ENCODE measurements around the gene SLMAP.

SLMAP gene

DNA sequence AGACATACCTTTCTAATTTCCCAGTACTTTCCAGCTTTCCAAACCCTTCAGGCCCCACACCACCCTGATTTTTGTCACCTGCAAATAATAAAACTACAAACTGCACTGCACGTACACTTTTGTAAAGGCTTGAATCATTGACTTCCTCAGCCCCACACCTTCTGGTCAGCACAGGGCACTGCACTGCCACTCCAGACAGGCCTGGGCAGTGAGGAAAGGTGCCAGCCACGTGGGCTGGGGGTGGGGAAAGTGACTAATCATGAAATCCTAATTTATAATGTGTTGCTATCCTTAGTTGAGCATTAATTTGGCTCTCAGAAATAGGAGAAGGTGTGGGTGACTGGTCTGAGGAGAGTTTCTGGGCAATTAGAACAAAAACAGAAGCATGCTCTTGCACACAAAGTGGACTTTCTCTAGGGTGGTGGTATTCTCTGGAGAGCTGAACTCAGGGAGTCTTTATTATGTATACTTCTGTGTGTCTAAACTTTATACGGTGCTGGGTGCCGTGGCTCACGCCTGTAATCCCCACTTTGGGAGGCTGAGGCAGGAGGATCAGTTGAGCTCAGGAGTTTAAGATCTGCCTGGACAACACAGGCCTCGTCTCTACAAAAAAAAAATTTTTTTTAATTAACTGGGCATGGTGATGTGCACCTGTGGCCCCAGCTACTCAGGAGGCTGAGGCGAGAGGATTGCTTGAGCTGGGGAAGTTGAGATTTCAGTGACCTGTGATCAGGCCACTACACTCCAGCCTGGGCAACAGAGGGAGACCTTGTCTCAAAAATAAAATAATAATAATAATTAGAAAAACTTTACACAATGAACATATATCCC lies 193.9 kb downstream of the SLMAP start:
- no peak overlapping the region for H3K27ac ChIP-seq (replicated peaks)
- H3K4me3 ChIP-seq (replicated peaks; ENCODE audit: insufficient read depth, low read length), result no peak overlapping the region

DNA sequence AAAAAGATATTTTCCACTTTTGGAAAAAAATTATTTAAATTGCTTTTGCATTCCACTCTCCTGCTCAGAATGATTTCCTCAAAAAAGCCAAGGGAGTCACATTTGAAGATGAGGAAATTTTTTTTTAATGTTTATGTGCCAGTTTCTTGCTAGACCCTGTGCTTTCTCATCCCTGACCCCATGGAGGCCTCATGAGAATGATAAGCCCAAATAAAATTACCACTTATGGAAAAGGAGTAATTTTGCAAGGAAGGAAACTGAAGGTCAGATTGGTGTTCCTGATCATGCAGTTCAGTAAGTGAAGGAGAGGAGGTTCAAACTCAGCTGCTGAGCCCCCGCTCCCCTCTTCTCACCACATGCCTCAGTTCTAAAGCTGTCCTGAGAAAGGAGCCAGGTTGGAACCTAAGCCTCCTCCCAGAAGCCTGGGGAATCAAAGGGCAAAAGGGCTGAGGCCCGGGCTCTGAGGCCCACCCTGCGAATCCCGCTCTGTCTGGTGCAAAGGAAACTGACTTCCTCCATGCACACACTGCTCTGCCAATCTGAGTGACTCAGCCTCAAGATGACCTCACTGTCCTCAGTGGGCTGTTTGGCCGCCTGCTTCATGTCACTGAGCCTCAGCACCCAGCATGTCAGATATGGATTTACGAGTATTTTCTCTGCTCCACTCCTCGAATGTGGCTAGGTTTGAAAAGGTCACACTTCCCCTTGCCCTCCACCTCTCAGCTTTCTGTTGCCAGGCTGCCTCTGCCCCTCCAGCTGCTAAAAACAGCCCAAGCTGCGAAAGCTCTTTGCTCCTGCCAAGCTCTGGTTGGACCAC lies 195.2 kb downstream of the SLMAP start:
- peak in 1 of 2 experiments; percentile 22 for DNase-seq (ENCODE audit: low read depth in 1 of 2, low spot score in 1 of 2)
- no peak overlapping the region for H3K4me3 ChIP-seq (replicated peaks; ENCODE audit: insufficient read depth, low read length)
- H3K27ac ChIP-seq (replicated peaks), result no peak overlapping the region
- TF ChIP-seq, protein P1, sequence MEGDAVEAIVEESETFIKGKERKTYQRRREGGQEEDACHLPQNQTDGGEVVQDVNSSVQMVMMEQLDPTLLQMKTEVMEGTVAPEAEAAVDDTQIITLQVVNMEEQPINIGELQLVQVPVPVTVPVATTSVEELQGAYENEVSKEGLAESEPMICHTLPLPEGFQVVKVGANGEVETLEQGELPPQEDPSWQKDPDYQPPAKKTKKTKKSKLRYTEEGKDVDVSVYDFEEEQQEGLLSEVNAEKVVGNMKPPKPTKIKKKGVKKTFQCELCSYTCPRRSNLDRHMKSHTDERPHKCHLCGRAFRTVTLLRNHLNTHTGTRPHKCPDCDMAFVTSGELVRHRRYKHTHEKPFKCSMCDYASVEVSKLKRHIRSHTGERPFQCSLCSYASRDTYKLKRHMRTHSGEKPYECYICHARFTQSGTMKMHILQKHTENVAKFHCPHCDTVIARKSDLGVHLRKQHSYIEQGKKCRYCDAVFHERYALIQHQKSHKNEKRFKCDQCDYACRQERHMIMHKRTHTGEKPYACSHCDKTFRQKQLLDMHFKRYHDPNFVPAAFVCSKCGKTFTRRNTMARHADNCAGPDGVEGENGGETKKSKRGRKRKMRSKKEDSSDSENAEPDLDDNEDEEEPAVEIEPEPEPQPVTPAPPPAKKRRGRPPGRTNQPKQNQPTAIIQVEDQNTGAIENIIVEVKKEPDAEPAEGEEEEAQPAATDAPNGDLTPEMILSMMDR (IDR thresholded peaks at IDR 0.05; ENCODE audit: insufficient read depth, low read length), result no peak
- TF ChIP-seq, protein P2, sequence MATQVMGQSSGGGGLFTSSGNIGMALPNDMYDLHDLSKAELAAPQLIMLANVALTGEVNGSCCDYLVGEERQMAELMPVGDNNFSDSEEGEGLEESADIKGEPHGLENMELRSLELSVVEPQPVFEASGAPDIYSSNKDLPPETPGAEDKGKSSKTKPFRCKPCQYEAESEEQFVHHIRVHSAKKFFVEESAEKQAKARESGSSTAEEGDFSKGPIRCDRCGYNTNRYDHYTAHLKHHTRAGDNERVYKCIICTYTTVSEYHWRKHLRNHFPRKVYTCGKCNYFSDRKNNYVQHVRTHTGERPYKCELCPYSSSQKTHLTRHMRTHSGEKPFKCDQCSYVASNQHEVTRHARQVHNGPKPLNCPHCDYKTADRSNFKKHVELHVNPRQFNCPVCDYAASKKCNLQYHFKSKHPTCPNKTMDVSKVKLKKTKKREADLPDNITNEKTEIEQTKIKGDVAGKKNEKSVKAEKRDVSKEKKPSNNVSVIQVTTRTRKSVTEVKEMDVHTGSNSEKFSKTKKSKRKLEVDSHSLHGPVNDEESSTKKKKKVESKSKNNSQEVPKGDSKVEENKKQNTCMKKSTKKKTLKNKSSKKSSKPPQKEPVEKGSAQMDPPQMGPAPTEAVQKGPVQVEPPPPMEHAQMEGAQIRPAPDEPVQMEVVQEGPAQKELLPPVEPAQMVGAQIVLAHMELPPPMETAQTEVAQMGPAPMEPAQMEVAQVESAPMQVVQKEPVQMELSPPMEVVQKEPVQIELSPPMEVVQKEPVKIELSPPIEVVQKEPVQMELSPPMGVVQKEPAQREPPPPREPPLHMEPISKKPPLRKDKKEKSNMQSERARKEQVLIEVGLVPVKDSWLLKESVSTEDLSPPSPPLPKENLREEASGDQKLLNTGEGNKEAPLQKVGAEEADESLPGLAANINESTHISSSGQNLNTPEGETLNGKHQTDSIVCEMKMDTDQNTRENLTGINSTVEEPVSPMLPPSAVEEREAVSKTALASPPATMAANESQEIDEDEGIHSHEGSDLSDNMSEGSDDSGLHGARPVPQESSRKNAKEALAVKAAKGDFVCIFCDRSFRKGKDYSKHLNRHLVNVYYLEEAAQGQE (IDR thresholded peaks at IDR 0.05; ENCODE audit: insufficient replicate concordance, low read depth), result no peak
- TF ChIP-seq SPI1 (IDR thresholded peaks at IDR 0.05; ENCODE audit: borderline replicate concordance, low read depth), result no peak
- TF ChIP-seq POLR2AphosphoS5 (IDR thresholded peaks at IDR 0.05; ENCODE audit: low read depth), result no peak
- no peak for TF ChIP-seq GABPA (IDR thresholded peaks at IDR 0.05; ENCODE audit: low read depth)
- H3K27me3 ChIP-seq (ENCODE audit: insufficient read depth, poor library complexity, severe bottlenecking), result no peaks in the 10 kb centered on the region

More for the DNA sequence above, 193.9 kb downstream of the SLMAP start:
- H3K27me3 ChIP-seq (ENCODE audit: insufficient read depth, poor library complexity, severe bottlenecking), result no peaks in the 10 kb centered on the region
- no peak for DNase-seq (ENCODE audit: low read depth in 1 of 2, low spot score in 1 of 2)
- TF ChIP-seq POLR2AphosphoS5 (IDR thresholded peaks at IDR 0.05; ENCODE audit: low read depth), result no peak
- no peak for TF ChIP-seq SPI1 (IDR thresholded peaks at IDR 0.05; ENCODE audit: borderline replicate concordance, low read depth)
- TF ChIP-seq, protein P2 (IDR thresholded peaks at IDR 0.05; ENCODE audit: insufficient replicate concordance, low read depth), result no peak
- TF ChIP-seq GABPA (IDR thresholded peaks at IDR 0.05; ENCODE audit: low read depth), result no peak
- TF ChIP-seq, protein P1 (IDR thresholded peaks at IDR 0.05; ENCODE audit: insufficient read depth, low read length), result no peak

DNA sequence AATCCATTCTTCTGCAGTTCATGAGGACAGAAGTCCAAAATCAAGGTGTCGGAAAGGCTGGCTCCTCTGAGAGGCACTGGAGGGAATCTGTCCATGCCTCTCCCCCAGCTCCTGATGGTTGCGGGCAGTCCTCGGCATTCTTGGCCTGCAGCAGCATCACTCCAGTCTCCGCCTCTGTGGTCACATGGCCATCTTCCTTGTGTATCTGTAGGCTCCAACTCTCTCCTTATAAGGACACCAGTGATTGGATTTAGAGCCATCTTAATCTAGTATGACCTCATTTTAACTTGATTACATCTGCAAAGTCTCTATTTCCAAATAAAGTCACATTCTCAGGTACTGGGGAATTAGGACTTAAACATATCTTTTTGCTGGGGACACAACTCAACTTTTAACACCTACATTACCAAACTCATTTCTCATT lies 196.1 kb downstream of the SLMAP start:
- Histone ChIP-seq H3K4me3 (replicated peaks; ENCODE audit: insufficient read depth, low read length) (no peak overlapping the region), H3K27ac (replicated peaks) (no peak overlapping the region), H3K27me3 (ENCODE audit: insufficient read depth, poor library complexity, severe bottlenecking) (no peaks in the 10 kb centered on the region)
- no peak for DNase-seq (ENCODE audit: low read depth in 1 of 2, low spot score in 1 of 2)
- TF ChIP-seq GABPA (IDR thresholded peaks at IDR 0.05; ENCODE audit: low read depth), result no peak
- TF ChIP-seq, protein P2 (IDR thresholded peaks at IDR 0.05; ENCODE audit: insufficient replicate concordance, low read depth), result no peak
- TF ChIP-seq, protein P1 (IDR thresholded peaks at IDR 0.05; ENCODE audit: insufficient read depth, low read length), result no peak
- no peak for TF ChIP-seq SPI1 (IDR thresholded peaks at IDR 0.05; ENCODE audit: borderline replicate concordance, low read depth)
- no peak for TF ChIP-seq POLR2AphosphoS5 (IDR thresholded peaks at IDR 0.05; ENCODE audit: low read depth)

Data from HL-60 (cell line).